Naive thymus-derived CD4-positive, alpha-beta T cell (primary cell): Measurements from ENCODE around the gene KCNG3. TPM values are rescaled to one million over a fixed set of nuclear protein-coding genes. Genes with fewer than 3 reads are reported as not detected.
"Not testable (repeated sequence)": the region's sequence is repeated elsewhere in the genome, so short reads cannot be mapped to it uniquely, and the experiment has no call there.

ENCODE experiments used
- ATAC-seq: fragments of 150-1000 bp; cut with Tn5 transposase; 2 replicates; pipeline ENCODE4 v1.10.0; 2021; ENCODE audit warnings: mild to moderate bottlenecking, moderate library complexity
- CTCF ChIA-PET: fragments of 350-600 bp; sonication (Branson Sonifier 250); formaldehyde crosslinking; loops from one replicate; lab custom pipeline; 2021; ENCODE audit warnings: antibody characterized with exemption; lab: Charles Lee
- POLR2A ChIA-PET: fragments of 350-600 bp; sonication (Branson Sonifier 250); formaldehyde crosslinking; loops from one replicate; lab custom pipeline; 2021; ENCODE audit warnings: antibody characterized with exemption, inconsistent platforms; lab: Charles Lee
- DNase-seq, 9 donors: peaks; one replicate each; pipeline versions ENCODE4 v3.0.0 to v3.0.0-alpha.2; 2020 to 2022; ENCODE audit warnings: mixed read lengths in 1 of 9
- H3K27ac ChIP-seq: one replicate; pipeline ENCODE4 v1.7.0; 2013; ENCODE audit warnings: mild to moderate bottlenecking, low read depth, low read length, moderate library complexity
- H3K27me3 ChIP-seq, 2 donors: one replicate each; pipeline ENCODE4 v1.7.0; 2013; ENCODE audit warnings: low read length in 2 of 2, mild to moderate bottlenecking in 2 of 2, moderate library complexity in 2 of 2; ENCODE audit not compliant: control insufficient read depth in 2 of 2, insufficient read depth in 2 of 2
- H3K36me3 ChIP-seq, 3 experiments: 1 replicate in 2 of 3; 2 replicates in 1 of 3; pipeline ENCODE4 v1.7.0; 2013; ENCODE audit warnings: low read length in 3 of 3, mild to moderate bottlenecking in 3 of 3, moderate library complexity in 1 of 3; ENCODE audit not compliant: insufficient read depth in 3 of 3, control insufficient read depth in 2 of 3
- H3K4me1 ChIP-seq, 2 donors: one replicate each; pipeline ENCODE4 v1.7.0; 2013; ENCODE audit warnings: low read length in 2 of 2, mild to moderate bottlenecking in 2 of 2, moderate library complexity in 1 of 2; ENCODE audit not compliant: control insufficient read depth in 2 of 2, insufficient read depth in 2 of 2
- H3K4me3 ChIP-seq: 2 replicates; pipeline ENCODE4 v1.7.0; 2013; ENCODE audit warnings: mild to moderate bottlenecking, low read length
- H3K9me3 ChIP-seq, 3 experiments: 1 replicate in 2 of 3; 2 replicates in 1 of 3; pipeline ENCODE4 v1.7.0; 2013; ENCODE audit warnings: low read length in 3 of 3; ENCODE audit not compliant: control insufficient read depth in 2 of 3
- H3K27ac Mint-ChIP-seq, 9 donors: one replicate each; pipeline ENCODE4 v1.8.0; 2020 to 2022; ENCODE audit warnings: mixed read lengths in 9 of 9, mild to moderate bottlenecking in 8 of 9, moderate library complexity in 5 of 9, inconsistent platforms in 2 of 9
- H3K27me3 Mint-ChIP-seq, 5 donors: one replicate each; pipeline ENCODE4 v1.8.0; 2021 to 2022; ENCODE audit warnings: mixed read lengths in 5 of 5, mild to moderate bottlenecking in 1 of 5
- H3K36me3 Mint-ChIP-seq, 5 donors: one replicate each; pipeline ENCODE4 v1.8.0; 2020 to 2022; ENCODE audit warnings: mixed read lengths in 5 of 5, mild to moderate bottlenecking in 3 of 5, inconsistent platforms in 1 of 5
- H3K4me1 Mint-ChIP-seq, 7 donors: one replicate each; pipeline ENCODE4 v1.8.0; 2020 to 2022; ENCODE audit warnings: mixed read lengths in 7 of 7, mild to moderate bottlenecking in 3 of 7, inconsistent platforms in 1 of 7
- H3K4me3 Mint-ChIP-seq, 10 donors: one replicate each; pipeline ENCODE4 v1.8.0; 2020 to 2022; ENCODE audit warnings: mild to moderate bottlenecking in 10 of 10, mixed read lengths in 10 of 10, moderate library complexity in 6 of 10, inconsistent platforms in 2 of 10
- H3K9me3 Mint-ChIP-seq, 11 donors: one replicate each; pipeline ENCODE4 v1.8.0; 2020 to 2022; ENCODE audit warnings: mixed read lengths in 11 of 11, mild to moderate bottlenecking in 4 of 11, inconsistent platforms in 1 of 11, moderate library complexity in 1 of 11
- intact Hi-C, 2 donors: fragments of 100-400 bp; cut with micrococcal nuclease; formaldehyde crosslinking; loops; one replicate each; pipeline ENCODE4 v1.15.1; 2023
- polyA plus RNA-seq, 2 donors: library from polyadenylated mRNA; unstranded; fragments of 300-500 nt; fragmentation: Illumina TruSeq; gene quantifications; one replicate each; pipeline ENCODE4 v1.2.3, GENCODE V29; 2021
- total RNA-seq, 6 experiments: library from RNA in 5 of 6; stranded (reverse) in 5 of 6; gene quantifications; 1 replicate in 5 of 6; 2 replicates in 1 of 6; pipeline ENCODE4 v1.2.3 and lab custom pipeline; 2021 to 2026

KCNG3 gene
- total and polyA plus RNA-seq, 7 experiments from 2014 or later, result 0.08 to 0.48 (median 0.11) TPM; not detected in 2

GRCh38 chr2:42408009-42408408, 85.8 kb downstream of the KCNG3 start:
- Mint-ChIP-seq H3K4me3 (no peak overlapping the region), H3K36me3 (no peaks in the 10 kb centered on the region), H3K27ac (no peak overlapping the region), H3K27me3 (peaks cover 0 to 4% (median 0%) of the 10 kb centered on the region in 5 donors), H3K9me3 (peaks cover 0 to 2% (median 0%) of the 10 kb centered on the region in 11 donors), H3K4me1 (no peaks in the 10 kb centered on the region)
- DNase-seq (no peak), ATAC-seq (no peak)
- Histone ChIP-seq H3K27me3 (no peaks in the 10 kb centered on the region), H3K36me3 (no peaks in the 10 kb centered on the region), H3K4me1 (no peaks in the 10 kb centered on the region), H3K27ac (no peak overlapping the region), H3K9me3 (no peaks in the 10 kb centered on the region), H3K4me3 (no peak overlapping the region)
- ChIA-PET POLR2A (no interaction called here), CTCF (no interaction called here)
- intact Hi-C loops, result no loop called here

- Mint-ChIP-seq H3K4me3 (no peak overlapping the region), H3K27me3 (peaks cover 0 to 6% (median 0%) of the 10 kb centered on the region in 5 donors), H3K27ac (no peak overlapping the region), H3K36me3 (no peaks in the 10 kb centered on the region), H3K9me3 (peaks cover 0 to 2% (median 0%) of the 10 kb centered on the region in 11 donors), H3K4me1 (no peaks in the 10 kb centered on the region)
- ATAC-seq, result no peak
- Histone ChIP-seq H3K27me3 (no peaks in the 10 kb centered on the region), H3K4me1 (no peaks in the 10 kb centered on the region), H3K36me3 (no peaks in the 10 kb centered on the region), H3K27ac (no peak overlapping the region), H3K4me3 (no peak overlapping the region), H3K9me3 (no peaks in the 10 kb centered on the region)
- ChIA-PET POLR2A (no interaction called here), CTCF (no interaction called here)
- intact Hi-C loops, result no loop called here
- no peak for DNase-seq
These were observed 86.3 kb downstream of the KCNG3 start for GRCh38 chr2:42407476-42407875.

- Histone ChIP-seq H3K36me3 (no peaks in the 10 kb centered on the region), H3K27ac (no peak overlapping the region), H3K4me3 (no peak overlapping the region), H3K4me1 (no peaks in the 10 kb centered on the region), H3K9me3 (no peaks in the 10 kb centered on the region), H3K27me3 (no peaks in the 10 kb centered on the region)
- H3K4me1 Mint-ChIP-seq, result no peaks in the 10 kb centered on the region
- POLR2A ChIA-PET, result interaction anchor here (0.6 kb wide), 1 partner anchor 304 kb away, joined by 4 read pairs; no protein-coding TSS in a partner anchor
- CTCF ChIA-PET, result no interaction called here
- ATAC-seq, result no peak
- no peak overlapping the region for H3K4me3 Mint-ChIP-seq
- no peak for DNase-seq
- peaks cover 0 to 1% (median 0%) of the 10 kb centered on the region in 11 donors for H3K9me3 Mint-ChIP-seq
- intact Hi-C loops, result no loop called here
- no peak overlapping the region for H3K27ac Mint-ChIP-seq
- no peaks in the 10 kb centered on the region for H3K36me3 Mint-ChIP-seq
- peaks cover 0 to 7% (median 0%) of the 10 kb centered on the region in 5 donors for H3K27me3 Mint-ChIP-seq
These were observed 89.1 kb downstream of the KCNG3 start for GRCh38 chr2:42404676-42405075.

- no peak overlapping the region for H3K27ac Mint-ChIP-seq
- POLR2A ChIA-PET, result no interaction called here
- intact Hi-C loops, result no loop called here
- H3K4me3 ChIP-seq, result no peak overlapping the region
- H3K36me3 Mint-ChIP-seq, result no peaks in the 10 kb centered on the region
- peaks cover 0 to 11% (median 0%) of the 10 kb centered on the region in 5 donors for H3K27me3 Mint-ChIP-seq
- peaks cover 0 to 6% (median 3%) of the 10 kb centered on the region in 7 donors for H3K4me1 Mint-ChIP-seq
- H3K27me3 ChIP-seq, result no peaks in the 10 kb centered on the region
- ATAC-seq (no peak), DNase-seq (no peak)
- H3K27ac ChIP-seq, result no peak overlapping the region
- H3K9me3 Mint-ChIP-seq, result peaks cover 0 to 1% (median 0%) of the 10 kb centered on the region in 11 donors
- no peaks in the 10 kb centered on the region for H3K4me1 ChIP-seq
- CTCF ChIA-PET, result no interaction called here
- H3K9me3 ChIP-seq, result no peaks in the 10 kb centered on the region
- no peak overlapping the region for H3K4me3 Mint-ChIP-seq
- H3K36me3 ChIP-seq, result no peaks in the 10 kb centered on the region
These were observed 92.0 kb downstream of the KCNG3 start for GRCh38 chr2:42401773-42402172.

GRCh38 chr2:42398052-42398451, 95.7 kb downstream of the KCNG3 start:
- H3K4me3 Mint-ChIP-seq, H3K36me3 Mint-ChIP-seq, H3K27ac ChIP-seq, H3K4me3 ChIP-seq, intact Hi-C loops, H3K9me3 ChIP-seq, H3K27me3 ChIP-seq, ATAC-seq, H3K4me1 Mint-ChIP-seq, H3K9me3 Mint-ChIP-seq, DNase-seq, POLR2A ChIA-PET, H3K36me3 ChIP-seq, H3K27ac Mint-ChIP-seq, H3K4me1 ChIP-seq: not testable (repeated sequence)
- CTCF ChIA-PET, result interaction anchor here (0.6 kb wide), 1 partner anchor 21 kb away, joined by 4 read pairs; no protein-coding TSS in a partner anchor
- peaks cover 0 to 13% (median 0%) of the 10 kb centered on the region in 5 donors for H3K27me3 Mint-ChIP-seq

GRCh38 chr2:42393320-42393719, 100.5 kb downstream of the KCNG3 start:
- CTCF ChIA-PET, ATAC-seq, H3K4me3 ChIP-seq, H3K27ac Mint-ChIP-seq, H3K4me3 Mint-ChIP-seq, H3K27me3 ChIP-seq, intact Hi-C loops, H3K36me3 Mint-ChIP-seq, H3K9me3 ChIP-seq, DNase-seq, H3K27ac ChIP-seq, H3K36me3 ChIP-seq, H3K4me1 ChIP-seq, H3K9me3 Mint-ChIP-seq, H3K4me1 Mint-ChIP-seq, POLR2A ChIA-PET: not testable (repeated sequence)
- peaks cover 0 to 13% (median 0%) of the 10 kb centered on the region in 5 donors for H3K27me3 Mint-ChIP-seq

GRCh38 chr2:42392191-42392590, 101.6 kb downstream of the KCNG3 start:
- Mint-ChIP-seq H3K9me3 (no peaks in the 10 kb centered on the region), H3K36me3 (no peaks in the 10 kb centered on the region), H3K4me3 (no peak overlapping the region), H3K27me3 (peaks cover 0 to 10% (median 0%) of the 10 kb centered on the region in 5 donors), H3K4me1 (peaks cover 0 to under 1% (median 0%) of the 10 kb centered on the region in 7 donors), H3K27ac (no peak overlapping the region)
- H3K9me3 ChIP-seq, result no peaks in the 10 kb centered on the region
- H3K4me1 ChIP-seq, result no peaks in the 10 kb centered on the region
- DNase-seq (no peak), ATAC-seq (no peak)
- no peak overlapping the region for H3K4me3 ChIP-seq
- H3K27ac ChIP-seq, result no peak overlapping the region
- intact Hi-C loops, result no loop called here
- ChIA-PET CTCF (no interaction called here), POLR2A (no interaction called here)
- no peaks in the 10 kb centered on the region for H3K36me3 ChIP-seq
- no peaks in the 10 kb centered on the region for H3K27me3 ChIP-seq
